PFSK-1 (cell line): Measurements from ENCODE around the gene CYP27C1.

Experiments
- FOXP2 ChIP-seq: optimal IDR thresholded peaks from 2 replicates; pipeline ENCODE3; 2011; ENCODE audit warnings: borderline replicate concordance, control low read depth, inconsistent platforms; ENCODE audit not compliant: insufficient read depth; ENCODE audit errors: extremely low read length, extremely low read depth
- POLR2AphosphoS5 ChIP-seq: IDR thresholded peaks from 2 replicates; pipeline ENCODE4 v1.6.1; 2012; ENCODE audit warnings: low read depth, mild to moderate bottlenecking, control low read depth, low read length, moderate library complexity
- SIN3A ChIP-seq: IDR thresholded peaks from 2 replicates; pipeline ENCODE4 v1.6.1; 2012; ENCODE audit warnings: mild to moderate bottlenecking, low read length, moderate library complexity, borderline replicate concordance; ENCODE audit not compliant: insufficient read depth
- TAF1 ChIP-seq: IDR thresholded peaks from 2 replicates; pipeline ENCODE4 v1.6.1; 2012; ENCODE audit warnings: low read length, control low read depth, borderline replicate concordance; ENCODE audit not compliant: insufficient read depth
- TF ChIP-seq, protein P1 (sequence below), 2 experiments: IDR thresholded peaks; 2 replicates each; pipeline versions ENCODE4 v1.6.1 to v1.8.0; 2011 to 2012; ENCODE audit warnings: low read depth in 2 of 2, low read length in 2 of 2, control low read depth in 1 of 2, inconsistent platforms in 1 of 2, mild to moderate bottlenecking in 1 of 2, moderate library complexity in 1 of 2; ENCODE audit not compliant: insufficient read depth in 1 of 2

DNA sequence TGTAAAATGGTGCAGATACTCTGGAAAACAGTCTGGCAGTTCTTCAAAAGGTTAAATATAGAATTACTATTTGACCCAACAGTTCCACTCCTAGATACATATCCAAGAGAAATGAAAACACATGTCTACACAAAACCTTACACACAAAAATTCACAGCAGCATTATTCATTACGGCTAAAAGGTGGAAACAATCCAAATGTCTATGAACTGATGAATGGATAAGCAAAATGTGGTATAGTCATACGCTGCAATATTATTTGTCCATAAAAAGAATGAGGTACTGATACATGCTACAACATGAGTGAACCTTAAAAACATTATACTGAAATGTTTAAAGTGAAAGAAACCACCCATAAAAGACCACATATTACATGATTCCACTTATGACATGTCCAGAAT is 4.0 kb downstream of the CYP27C1 start:
- TF ChIP-seq POLR2AphosphoS5, result no peak
- no peak for TF ChIP-seq SIN3A
- TF ChIP-seq, protein P1, sequence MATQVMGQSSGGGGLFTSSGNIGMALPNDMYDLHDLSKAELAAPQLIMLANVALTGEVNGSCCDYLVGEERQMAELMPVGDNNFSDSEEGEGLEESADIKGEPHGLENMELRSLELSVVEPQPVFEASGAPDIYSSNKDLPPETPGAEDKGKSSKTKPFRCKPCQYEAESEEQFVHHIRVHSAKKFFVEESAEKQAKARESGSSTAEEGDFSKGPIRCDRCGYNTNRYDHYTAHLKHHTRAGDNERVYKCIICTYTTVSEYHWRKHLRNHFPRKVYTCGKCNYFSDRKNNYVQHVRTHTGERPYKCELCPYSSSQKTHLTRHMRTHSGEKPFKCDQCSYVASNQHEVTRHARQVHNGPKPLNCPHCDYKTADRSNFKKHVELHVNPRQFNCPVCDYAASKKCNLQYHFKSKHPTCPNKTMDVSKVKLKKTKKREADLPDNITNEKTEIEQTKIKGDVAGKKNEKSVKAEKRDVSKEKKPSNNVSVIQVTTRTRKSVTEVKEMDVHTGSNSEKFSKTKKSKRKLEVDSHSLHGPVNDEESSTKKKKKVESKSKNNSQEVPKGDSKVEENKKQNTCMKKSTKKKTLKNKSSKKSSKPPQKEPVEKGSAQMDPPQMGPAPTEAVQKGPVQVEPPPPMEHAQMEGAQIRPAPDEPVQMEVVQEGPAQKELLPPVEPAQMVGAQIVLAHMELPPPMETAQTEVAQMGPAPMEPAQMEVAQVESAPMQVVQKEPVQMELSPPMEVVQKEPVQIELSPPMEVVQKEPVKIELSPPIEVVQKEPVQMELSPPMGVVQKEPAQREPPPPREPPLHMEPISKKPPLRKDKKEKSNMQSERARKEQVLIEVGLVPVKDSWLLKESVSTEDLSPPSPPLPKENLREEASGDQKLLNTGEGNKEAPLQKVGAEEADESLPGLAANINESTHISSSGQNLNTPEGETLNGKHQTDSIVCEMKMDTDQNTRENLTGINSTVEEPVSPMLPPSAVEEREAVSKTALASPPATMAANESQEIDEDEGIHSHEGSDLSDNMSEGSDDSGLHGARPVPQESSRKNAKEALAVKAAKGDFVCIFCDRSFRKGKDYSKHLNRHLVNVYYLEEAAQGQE (IDR thresholded peaks at IDR 0.05; ENCODE audit: insufficient read depth in 1 of 2, low read depth in 2 of 2, low read length in 2 of 2), result no peak
- TF ChIP-seq TAF1, result no peak
- no peak for TF ChIP-seq FOXP2
